NK-92 treated with Interleukin-12 subunit alpha and Interleukin-12 subunit beta, amount 100 ng/mL, for 24 hours (cell line): ENCODE data around the gene SLAMF1.

Experiments
- DNase-seq: peaks from one replicate; lab custom pipeline; 2025; lab: John Stamatoyannopoulos, UW

SLAMF1 gene

DNA sequence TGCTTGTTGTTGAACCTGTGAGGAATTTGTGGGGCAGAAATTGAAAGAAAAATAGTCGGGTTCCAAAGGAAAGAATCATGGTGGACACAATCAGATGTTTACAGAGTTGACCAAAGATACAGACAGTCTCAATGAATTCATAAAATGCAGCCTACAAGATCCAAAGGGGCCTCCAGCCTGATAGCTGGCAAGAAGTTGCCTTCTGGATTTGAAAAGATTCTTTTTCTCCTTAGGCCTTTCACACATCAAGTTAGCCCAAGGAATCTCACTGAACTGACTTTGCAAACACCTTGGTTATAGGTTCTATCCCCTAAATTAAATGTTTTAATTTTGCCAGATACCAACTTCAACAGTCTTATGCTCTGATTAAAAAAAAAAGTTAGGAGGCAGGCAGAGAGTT lies 21.5 kb downstream of the SLAMF1 start:
- DNase-seq: no peak

DNA sequence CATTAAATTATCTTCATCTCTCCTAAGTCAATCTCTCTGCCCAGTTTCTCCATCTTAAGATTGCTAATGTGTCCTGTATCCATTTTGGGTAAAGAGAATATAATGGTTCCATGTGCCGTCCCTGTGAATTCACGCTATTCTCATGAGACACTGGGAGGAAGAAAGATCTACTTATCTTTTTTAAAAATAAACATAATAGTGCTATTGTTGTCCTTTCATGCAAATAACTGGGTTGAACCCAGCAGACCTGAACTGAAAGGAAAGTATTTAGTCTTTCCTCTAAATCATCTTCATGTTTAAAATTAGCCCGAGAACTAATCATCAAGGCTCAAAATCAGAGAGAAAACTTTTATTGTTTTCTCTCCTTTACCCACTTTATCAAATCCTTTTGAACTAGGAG lies 22.4 kb downstream of the SLAMF1 start:
- DNase-seq: no peak

DNA sequence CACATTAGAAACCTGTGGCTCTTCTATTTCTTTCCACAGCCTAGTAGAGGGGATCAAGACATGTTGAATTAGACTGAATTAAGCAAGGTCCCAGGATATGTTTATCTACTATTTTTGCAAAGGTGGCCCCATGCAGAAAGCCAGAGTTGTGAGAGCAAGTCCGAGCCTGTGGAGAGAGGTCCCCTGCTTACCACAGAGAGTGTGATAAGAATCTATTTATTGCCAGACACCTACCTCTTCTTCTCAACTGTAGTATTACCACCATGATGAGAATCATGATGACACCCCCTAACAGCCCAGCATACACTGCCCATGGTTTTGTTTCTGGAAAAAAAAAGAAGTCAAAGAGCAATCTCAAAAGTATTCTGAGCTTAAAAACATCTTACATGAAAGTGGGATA lies 23.0 kb downstream of the SLAMF1 start:
- no peak for DNase-seq

DNA sequence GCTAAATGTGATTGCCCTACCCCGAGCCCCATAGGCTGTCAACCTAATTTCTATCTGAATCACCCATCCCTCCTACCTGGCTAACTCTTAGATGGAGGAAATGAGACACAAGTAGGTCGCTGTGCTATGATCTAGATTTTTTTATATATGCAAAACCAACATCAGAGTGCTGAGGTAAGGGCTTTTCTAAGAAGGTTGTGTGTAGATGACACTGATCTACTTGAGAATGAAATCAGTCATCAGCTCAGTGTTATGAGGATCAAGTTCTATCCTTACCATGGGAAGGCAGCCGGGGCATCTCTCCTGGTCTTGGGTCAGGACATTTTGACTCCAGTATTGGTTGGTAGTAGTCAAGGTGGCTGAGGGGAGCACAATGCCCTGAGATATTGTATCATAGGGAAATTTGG lies 23.6 kb downstream of the SLAMF1 start:
- no peak for DNase-seq

DNA sequence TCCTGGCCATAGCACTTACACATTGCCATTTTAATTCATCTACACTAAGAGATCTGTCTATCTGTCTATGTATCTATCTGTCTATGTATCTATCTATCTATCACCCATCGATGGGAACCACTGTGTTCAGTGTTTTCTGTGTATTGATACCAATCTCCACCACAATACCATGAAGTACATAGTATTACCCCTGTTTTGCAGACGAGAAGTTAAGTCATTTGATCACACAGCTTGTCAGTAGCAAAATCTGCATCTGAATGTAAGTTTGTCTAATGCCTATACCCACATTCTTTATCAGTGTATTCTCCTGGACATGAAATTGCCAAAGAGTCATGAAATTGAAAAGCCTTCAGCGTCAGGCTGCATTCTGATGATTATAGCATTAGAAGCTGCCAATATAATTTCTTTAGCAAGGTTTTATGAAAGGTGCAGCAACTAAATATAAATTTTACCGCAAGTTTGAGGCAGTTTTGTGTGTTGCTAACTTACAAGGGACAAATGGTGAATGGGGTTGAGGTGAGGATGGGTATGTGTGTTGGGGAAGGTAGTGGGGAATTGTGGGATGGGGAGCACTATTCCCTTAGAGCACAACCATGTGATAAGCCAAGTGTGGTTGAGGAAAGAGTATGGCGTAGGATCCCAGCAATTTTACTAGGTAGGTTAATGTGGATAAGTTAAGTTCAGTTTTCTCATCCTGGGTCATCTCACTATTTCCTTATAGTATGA lies 24.2 kb downstream of the SLAMF1 start:
- no peak for DNase-seq

DNA sequence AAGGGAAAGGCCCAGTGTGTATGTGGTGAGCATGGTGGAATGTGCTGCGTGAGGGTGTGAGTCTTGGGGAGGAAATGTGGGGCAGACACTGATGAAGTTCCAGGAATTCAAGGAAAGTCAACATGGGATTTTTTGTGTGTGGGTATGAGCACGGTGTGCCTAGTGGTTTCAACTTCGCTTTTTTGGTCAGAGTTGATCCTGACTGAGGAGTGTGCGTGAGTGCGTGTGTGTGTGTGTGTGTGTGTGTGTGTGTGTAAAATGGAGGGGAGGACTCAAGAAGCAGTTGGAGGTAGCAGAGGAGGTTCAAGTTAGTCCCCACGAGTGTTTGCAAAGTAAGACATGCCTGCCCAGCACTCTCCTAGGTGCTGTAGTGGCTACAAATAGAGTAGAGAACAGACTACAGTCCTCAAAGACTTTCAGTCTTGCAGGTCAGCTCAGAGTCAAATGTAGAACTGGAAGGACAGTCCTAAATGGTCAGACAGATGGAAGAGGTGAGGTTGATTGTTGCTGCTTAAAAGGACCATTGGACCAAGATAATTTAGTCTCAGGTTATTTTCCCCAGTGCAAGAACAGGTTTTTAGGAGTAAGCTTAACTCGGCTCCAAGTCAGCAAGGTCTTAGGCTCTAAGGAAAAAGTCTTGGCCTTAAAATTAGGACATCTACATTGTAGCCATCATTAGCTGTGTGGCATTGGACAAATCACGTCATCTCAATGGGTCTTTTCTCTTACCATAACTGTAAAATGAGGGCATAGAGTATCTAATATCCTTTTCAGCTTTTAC lies 25.0 kb downstream of the SLAMF1 start:
- DNase-seq: no peak

DNA sequence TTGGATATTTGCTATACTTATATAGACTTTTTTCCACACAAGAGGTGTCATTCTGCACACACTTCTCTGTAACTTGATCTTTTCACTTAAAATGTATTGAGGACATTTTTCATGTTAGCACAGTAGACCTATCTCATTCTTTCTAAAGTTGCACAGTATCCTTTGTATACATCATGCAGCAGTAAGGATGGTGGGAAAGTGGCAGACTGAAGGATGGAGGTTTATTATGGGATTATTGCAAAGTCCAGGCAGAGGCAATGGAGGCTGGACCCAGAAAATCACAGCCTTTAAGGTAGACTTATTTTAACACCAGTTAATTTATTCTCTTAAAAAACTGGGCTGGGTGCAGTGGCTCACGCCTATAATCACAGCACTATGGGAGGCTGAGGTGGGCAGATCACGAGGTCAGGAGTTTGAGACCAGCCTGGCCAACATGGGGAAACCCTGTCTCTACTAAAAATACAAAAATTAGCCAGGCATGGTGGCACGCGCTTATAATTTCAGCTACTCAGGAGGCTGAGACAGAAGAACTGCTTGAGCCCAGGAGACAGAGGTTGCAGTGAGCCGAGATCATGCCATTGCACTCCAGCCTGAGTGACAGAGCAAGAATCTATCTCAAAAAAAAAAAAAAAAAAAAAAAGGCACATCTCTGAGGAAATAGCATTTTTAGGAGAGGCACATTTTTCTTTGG lies 25.8 kb downstream of the SLAMF1 start:
- no peak for DNase-seq

DNA sequence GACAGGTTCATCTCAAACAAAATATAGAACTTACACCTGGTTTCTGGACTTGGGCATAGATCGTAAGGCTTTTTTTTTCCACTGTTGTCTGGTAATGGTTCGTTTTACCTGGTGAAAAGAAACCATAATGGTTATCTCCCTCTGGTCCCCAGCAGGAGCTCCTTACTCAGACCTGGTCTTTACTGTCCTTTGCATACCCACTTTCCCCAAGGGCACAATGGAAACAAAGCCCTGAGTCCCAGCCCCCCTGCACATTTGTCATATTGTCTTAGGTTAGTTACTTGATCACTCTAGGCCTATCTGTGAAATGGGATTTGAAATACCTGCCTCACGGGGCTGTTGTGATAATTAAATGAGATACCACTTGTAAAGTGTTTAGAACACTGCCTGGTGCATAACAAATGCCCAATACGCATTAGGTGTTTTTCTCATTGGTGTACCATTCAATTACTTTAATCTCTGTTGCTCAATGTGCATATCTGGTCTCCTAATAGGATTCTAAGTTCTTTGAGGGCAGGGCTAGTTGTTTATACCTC lies 27.0 kb downstream of the SLAMF1 start:
- no peak for DNase-seq

DNA sequence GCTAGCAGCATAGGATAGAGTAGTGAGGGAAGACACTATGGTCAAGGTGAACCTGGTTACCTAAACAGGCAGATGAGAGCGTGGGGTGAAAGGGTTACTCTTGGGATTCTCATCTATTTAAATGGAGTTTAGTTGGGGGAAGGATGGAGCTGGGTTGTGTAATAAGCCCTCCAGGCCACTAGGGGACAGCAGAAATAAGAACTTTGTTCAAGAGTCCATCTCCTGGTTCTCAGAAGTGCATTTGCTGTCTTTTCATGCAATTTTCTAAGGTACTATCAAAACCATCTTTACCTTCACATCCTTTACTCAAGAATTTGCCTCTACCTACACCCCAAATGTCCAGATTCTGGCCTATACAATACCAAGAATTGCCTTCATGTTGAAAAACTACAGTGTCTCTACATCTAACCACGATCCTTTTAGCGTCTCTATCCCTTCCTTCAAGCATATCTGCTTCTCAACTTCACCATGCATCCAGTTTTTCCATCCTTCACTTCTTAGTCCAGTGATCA lies 28.0 kb downstream of the SLAMF1 start:
- no peak for DNase-seq

DNA sequence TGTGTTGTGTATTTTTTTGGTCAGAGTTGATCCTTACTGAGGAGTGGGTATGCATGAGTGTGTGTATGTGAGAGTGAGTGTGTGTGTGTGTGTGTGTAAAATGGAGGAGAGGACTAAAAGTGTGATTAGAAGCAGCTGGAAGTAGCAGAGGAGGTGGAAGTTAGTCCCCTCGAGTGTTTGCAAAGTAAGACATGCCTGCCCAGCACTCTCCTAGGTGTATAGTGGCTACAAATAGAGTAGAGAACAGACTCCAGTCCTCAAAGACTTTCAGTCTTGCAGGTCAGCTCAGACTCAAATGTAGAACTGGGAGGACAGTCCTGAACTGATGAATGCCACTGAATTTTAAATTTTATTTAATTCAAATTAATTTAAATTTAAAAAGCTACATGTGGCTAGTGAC lies 28.5 kb downstream of the SLAMF1 start:
- DNase-seq: no peak

DNA sequence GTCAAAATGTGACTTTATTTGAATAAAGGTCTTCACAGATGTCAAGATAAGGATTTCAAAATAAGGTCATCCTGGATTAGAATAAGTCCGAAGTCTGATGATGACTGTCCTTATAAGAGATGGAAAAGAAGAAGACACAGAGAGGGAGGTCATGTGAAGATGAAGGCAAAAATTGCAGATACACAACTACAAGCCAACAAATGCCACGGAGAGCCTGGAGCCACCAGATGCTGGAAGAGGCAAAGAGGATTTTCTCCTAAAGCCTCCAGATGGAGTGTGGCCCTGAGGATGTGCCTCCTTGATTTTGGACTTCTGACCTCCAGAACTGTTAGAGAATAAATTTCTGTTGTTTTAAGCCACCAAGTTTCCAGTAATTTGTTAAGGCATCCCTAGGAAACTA lies 31.2 kb downstream of the SLAMF1 start:
- no peak for DNase-seq

DNA sequence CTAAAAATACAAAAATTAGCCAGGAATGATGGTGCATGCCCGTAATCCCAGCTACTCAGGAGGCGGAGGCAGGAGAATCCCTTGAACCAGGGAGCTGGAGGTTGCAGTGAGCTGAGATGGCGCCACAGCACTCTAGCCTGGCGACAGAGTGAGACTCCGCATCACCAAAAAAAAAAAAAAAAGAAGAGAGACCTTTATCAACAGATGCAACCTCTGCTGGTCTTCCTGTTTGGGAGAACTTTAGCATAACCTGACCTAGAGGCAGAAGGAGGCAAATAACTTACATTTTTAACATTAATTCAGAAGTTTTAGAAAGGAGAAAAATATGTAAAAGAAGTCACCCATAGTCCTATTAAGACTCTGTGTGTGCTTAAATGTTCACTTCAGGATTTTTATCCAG lies 32.4 kb downstream of the SLAMF1 start:
- no peak for DNase-seq

DNA sequence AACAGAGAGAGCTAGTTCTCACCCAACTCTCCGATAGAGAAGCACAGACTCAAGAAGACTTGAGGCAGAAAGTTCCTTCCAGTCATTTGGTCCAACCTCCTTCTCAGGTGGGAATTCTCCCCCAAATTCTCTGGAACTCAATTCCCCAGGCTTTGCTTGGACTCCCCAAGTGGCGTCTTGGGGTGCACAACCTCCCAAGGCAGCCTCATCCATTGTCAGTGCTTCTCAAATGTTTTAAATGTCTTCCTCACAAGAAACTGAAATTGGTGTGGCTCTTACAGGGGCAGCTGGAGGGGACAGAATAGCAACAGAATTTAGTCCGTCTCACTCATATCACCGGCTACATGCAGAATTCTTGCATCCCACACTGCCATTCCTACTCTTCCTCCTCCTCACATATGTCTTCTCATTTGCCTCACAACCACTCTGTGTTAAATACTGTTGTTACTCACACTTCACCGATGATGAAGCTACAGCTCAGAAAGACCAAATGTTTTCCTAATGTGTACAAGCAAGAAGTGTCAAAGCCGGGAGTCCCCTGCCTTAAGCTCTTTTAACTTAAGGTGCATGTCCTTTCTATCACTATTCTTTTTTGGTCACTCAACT lies 34.1 kb downstream of the SLAMF1 start:
- no peak for DNase-seq

DNA sequence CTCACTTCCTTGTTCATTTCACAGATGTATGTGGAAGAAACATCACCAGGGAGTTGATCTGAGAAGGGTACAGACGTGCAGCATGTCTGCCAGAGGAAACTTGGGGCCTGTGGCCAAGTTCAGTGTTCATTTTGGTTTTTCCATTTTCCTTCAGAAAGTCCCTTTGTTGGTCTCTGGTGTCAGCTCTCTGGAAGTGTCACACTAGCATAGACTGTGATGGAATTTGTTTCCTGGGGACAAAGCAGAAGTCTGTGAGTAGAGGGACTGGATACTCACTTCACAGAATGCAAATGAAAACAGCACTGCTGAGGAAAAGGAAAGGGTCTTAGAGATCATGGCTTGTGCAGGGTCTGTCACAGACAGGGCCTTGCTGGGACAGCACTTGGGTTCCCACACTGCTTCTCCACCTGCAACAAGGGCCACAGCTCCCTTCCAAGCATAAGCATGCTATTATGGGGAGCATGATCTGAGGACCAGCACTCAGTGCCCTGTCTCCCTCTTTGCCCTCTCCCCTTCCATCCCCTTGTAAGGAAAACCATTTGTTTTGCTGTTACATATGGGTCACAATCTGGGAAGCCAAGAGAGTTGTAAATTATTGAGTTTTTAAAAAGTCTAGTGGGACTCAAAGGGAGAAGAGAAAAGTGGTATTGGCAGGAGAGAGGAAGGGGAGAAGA lies 36.1 kb downstream of the SLAMF1 start:
- DNase-seq: no peak

DNA sequence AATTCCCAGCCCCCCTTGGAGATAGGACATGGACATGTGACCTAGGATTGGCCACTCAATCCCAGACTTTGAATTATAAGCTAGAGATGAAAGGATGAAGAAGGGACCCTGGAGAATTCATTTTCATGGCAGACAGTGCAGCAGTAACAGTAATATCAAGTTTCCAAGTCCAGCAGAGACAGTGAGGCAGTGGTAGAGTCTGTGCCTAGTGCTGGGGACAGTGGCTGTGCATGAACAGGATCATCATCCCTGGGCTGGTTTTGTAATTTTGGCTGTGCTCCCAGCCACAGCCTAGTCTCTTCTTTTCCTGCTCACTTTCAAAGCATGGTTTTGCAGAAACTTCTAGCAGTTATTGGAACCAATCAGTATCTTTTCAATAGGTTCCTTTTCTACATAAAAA lies 37.9 kb downstream of the SLAMF1 start:
- DNase-seq: no peak

DNA sequence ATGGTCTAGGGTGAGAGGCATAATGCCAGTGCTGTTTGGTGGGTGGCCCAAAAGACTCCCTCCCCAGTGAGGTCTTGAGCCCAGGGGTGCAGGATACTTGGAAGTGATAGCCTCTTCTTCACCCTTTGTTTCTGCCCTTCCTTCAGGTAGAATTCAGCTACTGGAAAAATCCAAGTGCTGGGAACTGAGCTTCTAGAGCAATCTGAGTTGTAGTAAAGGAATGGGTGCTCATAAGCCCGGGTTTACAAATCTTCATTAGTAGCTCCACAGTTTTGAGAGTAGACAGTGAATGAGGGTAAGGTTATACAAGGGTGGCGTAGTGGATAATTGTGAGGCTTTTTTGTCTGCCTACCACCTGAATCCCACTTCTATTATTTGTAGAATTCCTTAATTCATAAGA lies 38.3 kb downstream of the SLAMF1 start:
- no peak for DNase-seq

DNA sequence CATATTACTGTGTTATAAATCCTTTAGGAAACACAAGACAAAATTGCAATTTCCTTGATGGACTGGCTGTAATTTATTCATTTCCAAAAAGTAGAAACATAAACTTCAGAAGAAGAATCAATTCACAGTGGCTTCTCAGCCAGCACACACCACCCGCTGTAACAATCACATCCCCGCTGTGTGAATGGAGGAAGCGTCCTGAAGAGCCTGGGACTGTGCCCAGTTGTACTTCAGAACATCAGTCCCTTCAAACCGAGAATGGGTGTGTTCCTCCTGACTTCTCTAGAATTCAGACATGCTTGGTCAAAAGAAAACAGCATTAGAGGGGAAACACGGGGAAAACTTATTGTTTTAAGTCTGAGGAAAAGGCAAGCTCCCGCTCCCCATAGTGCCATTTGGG lies 38.8 kb downstream of the SLAMF1 start:
- no peak for DNase-seq

DNA sequence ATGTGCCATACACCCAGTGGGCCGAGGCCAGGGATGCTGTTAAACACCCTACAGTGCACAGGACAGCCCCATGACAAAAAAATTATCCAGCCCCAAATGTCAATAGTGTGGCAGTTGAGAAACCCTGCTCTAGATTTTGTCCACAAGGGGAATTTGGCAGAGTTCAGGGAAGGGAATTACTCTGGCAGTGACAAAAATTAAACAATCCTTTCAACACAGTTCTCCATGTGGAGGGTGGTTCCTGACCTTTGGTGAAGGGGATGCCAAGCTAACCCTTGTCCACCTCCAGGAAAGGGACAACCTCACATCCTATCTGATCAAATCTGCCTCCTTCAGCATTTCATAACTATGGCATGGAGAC lies 39.2 kb downstream of the SLAMF1 start:
- no peak for DNase-seq

DNA sequence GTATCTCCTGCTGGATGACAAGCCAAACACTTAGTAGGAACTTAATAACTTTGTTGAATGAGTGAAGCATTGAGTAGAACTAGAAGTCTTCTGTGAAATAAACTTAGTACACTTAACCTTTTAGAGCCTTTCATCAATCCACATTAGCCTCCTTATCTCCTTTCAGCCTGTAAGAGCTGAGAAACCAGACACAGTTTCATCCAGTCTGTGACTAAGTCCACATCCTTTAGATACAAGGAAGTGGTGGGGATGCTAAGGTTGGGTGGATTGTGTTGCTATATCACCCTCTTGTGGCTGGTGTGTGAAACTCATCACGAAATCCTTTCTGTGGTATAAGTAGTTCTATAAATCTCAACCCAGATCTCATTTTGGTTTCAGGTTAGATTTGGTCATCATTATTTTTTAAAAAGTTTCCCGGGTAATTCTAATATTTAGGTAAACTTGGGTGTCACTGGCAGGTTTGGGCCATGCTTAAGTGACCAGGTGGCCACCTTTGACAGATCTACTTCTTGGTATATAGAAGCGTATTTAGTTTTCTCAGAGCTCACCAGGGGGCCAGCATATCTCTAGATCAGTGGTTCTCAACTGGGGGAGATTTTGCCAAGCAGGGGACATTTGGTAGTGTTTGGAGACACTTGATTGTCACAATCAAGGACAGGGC lies 39.7 kb downstream of the SLAMF1 start:
- DNase-seq: peak; percentile 23

DNA sequence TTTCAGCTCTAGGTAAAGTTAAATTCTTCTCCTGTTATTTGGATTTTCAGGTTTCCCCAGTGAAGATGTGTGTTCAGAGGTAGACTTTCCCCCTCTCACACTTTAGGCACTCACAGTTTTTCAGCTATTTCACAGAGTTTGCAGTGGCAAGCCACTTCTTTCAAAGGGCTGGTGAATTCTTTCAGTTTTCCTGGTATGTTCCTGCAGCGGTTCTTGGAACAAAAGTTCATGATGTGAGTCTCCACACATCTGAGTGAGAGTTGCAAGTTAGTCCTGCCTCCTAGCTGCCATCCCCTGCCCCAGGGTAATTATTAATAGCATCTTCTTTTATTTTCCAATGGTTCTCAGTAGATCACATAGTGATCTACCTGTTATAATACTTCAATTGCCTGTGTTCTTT lies 40.2 kb downstream of the SLAMF1 start:
- DNase-seq: no peak

DNA sequence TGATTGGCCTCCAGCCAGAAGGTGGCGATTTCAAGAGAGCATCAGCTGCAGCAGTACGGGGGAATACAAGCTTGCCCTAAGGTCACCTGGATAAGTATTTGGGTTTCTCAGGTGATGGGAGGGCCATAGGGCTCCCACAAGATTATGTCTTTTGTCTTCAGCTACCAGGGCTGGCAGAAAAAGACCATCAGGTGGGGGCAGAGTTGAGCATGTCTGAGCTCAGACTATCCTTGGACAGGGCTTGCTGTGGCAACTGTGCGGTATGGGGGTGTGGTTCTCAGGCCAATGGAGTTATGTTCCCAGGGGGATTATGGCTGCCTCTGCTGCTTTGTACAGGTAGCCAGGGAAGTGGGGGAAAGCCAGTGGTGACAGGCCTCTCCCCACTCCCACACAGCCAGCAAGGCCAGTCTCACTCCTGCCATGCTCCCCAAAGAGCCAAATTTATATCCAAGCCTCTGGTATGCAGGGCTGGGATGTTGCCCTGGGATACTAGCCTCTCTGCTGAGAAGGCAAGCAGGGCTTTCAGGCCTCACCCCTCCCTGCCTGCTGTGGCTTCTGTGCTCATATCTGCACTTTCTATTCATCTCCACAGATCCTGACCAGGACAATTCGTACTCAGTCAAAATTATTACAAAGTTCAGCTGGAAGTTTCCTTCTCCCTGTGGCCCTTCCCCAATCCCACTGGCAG lies 40.9 kb downstream of the SLAMF1 start:
- DNase-seq: no peak
